Smooth muscle cell (in vitro differentiated cells): ENCODE data around the gene HS3ST3A1. TPM values are rescaled to one million over a fixed set of nuclear protein-coding genes. Genes with fewer than 3 reads are reported as not detected.
A peak's percentile ranks its signal among the peaks of the same experiment; 100 is the strongest.

ENCODE experiments used
- DNase-seq: peaks from one replicate; lab custom pipeline; 2025; ENCODE audit not compliant: unreplicated experiment; lab: John Stamatoyannopoulos, UW
- H2AFZ ChIP-seq: fragments of 200-600 bp; sonication (generic); 2 replicates; pipeline ENCODE4 v1.6.0; 2016; ENCODE audit warnings: antibody characterized with exemption, low read depth, mild to moderate bottlenecking
- H3F3A ChIP-seq: fragments of 200-600 bp; sonication (generic); 2 replicates; pipeline ENCODE4 v1.6.0; 2017; ENCODE audit warnings: antibody characterized with exemption, low read depth
- H3K27ac ChIP-seq: fragments of 200-600 bp; sonication (generic); 2 replicates; pipeline ENCODE4 v1.5.1; 2016; ENCODE audit warnings: low read depth, mild to moderate bottlenecking
- H3K27me3 ChIP-seq: fragments of 200-600 bp; sonication (generic); 2 replicates; pipeline ENCODE4 v1.6.1; 2016; ENCODE audit warnings: low read depth, mild to moderate bottlenecking
- H3K36me3 ChIP-seq: fragments of 200-600 bp; sonication (generic); 2 replicates; pipeline ENCODE4 v1.5.1; 2016; ENCODE audit warnings: low read depth
- H3K4me1 ChIP-seq: fragments of 200-600 bp; sonication (generic); 2 replicates; pipeline ENCODE4 v1.5.1; 2016; ENCODE audit warnings: low read depth
- H3K4me2 ChIP-seq: fragments of 200-600 bp; sonication (generic); 2 replicates; pipeline ENCODE4 v1.6.0; 2016; ENCODE audit warnings: mild to moderate bottlenecking
- H3K4me3 ChIP-seq: fragments of 200-600 bp; sonication (generic); 2 replicates; pipeline ENCODE4 v1.5.1; 2016; ENCODE audit warnings: mild to moderate bottlenecking
- H3K79me2 ChIP-seq: fragments of 200-600 bp; sonication (generic); 2 replicates; pipeline ENCODE4 v1.6.0; 2016; ENCODE audit warnings: low read depth, mild to moderate bottlenecking
- H3K9ac ChIP-seq: fragments of 200-600 bp; sonication (generic); 2 replicates; pipeline ENCODE4 v1.6.0; 2016; ENCODE audit warnings: low read depth
- H3K9me3 ChIP-seq: fragments of 200-600 bp; sonication (generic); replicated peaks from 2 replicates; pipeline ENCODE4 v1.5.1; 2016; ENCODE audit warnings: low read depth
- H4K20me1 ChIP-seq: fragments of 200-600 bp; sonication (generic); 2 replicates; pipeline ENCODE4 v1.6.0; 2016; ENCODE audit warnings: low read depth
- WGBS: methylation state at CpG from one replicate; pipeline ENCODE4 v1.1.7; 2016; ENCODE audit warnings: low lambda C conversion rate; 5-methylcytosine and 5-hydroxymethylcytosine counted together
- polyA plus RNA-seq: library from polyadenylated mRNA; unstranded; fragments of >200 nt; fragmentation: Nextera tagmentation; extraction: Ambion mirVana; gene quantifications from 2 replicates; pipeline ENCODE4 v1.2.1, GENCODE V29; 2016
- total RNA-seq: library from RNA; depleted of rRNA; stranded (reverse); fragments of >200 nt; gene quantifications from 2 replicates; pipeline ENCODE4 v1.2.3, GENCODE V29; 2014
- TF ChIP-seq, protein P1 (sequence below): fragments of 200-600 bp; sonication (generic); IDR thresholded peaks from 2 replicates; pipeline ENCODE4 v1.5.1; 2017; ENCODE audit warnings: borderline replicate concordance, mild to moderate bottlenecking, antibody characterized with exemption; ENCODE audit not compliant: insufficient read depth, poor library complexity, severe bottlenecking

Gene HS3ST3A1
- total and polyA plus RNA-seq, 2 experiments from 2014 or later = 19.5 to 25.1 TPM

DNA sequence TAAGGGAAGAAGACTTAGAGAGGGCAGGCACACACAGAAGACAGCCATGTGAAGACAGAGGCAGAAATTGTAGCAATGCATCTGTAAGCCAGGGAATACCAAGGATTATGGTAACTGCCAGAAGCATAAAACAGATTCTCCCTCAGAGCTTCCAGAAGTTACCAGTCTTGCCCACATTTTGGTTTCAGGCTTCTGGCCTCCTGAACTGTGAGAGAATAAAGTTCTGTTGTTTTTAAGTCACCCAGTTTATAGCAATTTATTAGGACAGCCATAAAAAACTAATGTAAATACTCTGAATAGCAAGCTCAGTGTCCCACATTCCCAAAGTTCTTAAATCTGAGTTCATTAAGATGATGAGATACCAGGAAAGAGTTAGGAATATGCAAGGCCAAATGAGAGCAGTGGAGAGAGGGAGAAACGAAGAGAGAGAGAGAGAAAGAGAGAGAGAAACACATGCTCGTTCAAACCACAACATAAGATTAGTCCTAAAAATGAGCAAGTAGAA, 123.4 kb downstream of the HS3ST3A1 start:
- DNase-seq = no peak
- TF ChIP-seq, protein P1, sequence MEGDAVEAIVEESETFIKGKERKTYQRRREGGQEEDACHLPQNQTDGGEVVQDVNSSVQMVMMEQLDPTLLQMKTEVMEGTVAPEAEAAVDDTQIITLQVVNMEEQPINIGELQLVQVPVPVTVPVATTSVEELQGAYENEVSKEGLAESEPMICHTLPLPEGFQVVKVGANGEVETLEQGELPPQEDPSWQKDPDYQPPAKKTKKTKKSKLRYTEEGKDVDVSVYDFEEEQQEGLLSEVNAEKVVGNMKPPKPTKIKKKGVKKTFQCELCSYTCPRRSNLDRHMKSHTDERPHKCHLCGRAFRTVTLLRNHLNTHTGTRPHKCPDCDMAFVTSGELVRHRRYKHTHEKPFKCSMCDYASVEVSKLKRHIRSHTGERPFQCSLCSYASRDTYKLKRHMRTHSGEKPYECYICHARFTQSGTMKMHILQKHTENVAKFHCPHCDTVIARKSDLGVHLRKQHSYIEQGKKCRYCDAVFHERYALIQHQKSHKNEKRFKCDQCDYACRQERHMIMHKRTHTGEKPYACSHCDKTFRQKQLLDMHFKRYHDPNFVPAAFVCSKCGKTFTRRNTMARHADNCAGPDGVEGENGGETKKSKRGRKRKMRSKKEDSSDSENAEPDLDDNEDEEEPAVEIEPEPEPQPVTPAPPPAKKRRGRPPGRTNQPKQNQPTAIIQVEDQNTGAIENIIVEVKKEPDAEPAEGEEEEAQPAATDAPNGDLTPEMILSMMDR = no peak
- Histone ChIP-seq H3K4me2 (peak overlapping the region; percentile 49), H3K79me2 (no peaks in the 10 kb centered on the region), H3F3A (peaks cover 33% of the 10 kb centered on the region), H3K9me3 (peaks cover 6% of the 10 kb centered on the region), H3K4me3 (no peak overlapping the region), H4K20me1 (no peaks in the 10 kb centered on the region), H3K27me3 (no peaks in the 10 kb centered on the region), H2AFZ (no peak overlapping the region), H3K36me3 (no peaks in the 10 kb centered on the region), H3K9ac (no peak overlapping the region), H3K27ac (peak overlapping the region; percentile 66), H3K4me1 (peaks cover 4% of the 10 kb centered on the region)
- 11% methylated on average over 2 of the region's 2 CpGs for WGBS

- H3K27me3 ChIP-seq = no peaks in the 10 kb centered on the region
- H3K79me2 ChIP-seq = no peaks in the 10 kb centered on the region
- H2AFZ ChIP-seq = no peak overlapping the region
- H3K4me1 ChIP-seq = peaks cover 4% of the 10 kb centered on the region
- peaks cover 6% of the 10 kb centered on the region for H3K9me3 ChIP-seq
- H3K36me3 ChIP-seq = no peaks in the 10 kb centered on the region
- no peak overlapping the region for H3K9ac ChIP-seq
- peak overlapping the region; percentile 49 for H3K4me2 ChIP-seq
- no peak for DNase-seq
- TF ChIP-seq, protein P1 = no peak
- H3K4me3 ChIP-seq = no peak overlapping the region
- peaks cover 33% of the 10 kb centered on the region for H3F3A ChIP-seq
- no peaks in the 10 kb centered on the region for H4K20me1 ChIP-seq
- H3K27ac ChIP-seq = peak overlapping the region; percentile 66
These were observed 124.5 kb downstream of the HS3ST3A1 start for GRCh38 chr17:13477180-13477611.

DNA sequence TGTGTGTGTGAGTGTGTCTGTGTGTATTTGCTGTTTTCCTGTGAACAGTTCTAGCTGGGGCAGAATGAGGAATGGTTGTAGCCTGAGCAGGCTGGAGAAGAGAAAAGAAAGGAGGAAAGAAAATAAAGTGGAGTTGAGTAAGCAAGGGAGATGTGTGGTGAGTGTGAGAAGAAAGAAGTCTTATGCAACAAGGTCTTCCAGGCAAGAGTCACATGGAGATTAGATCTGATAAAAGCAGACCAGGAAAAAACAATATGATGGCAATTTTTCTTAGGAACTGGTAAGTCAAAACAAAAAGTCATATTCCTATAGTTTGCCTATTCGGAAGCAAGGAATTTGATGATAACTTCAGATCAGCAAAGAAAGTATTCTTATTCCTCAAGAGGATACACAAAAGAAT, 125.0 kb downstream of the HS3ST3A1 start:
- no peaks in the 10 kb centered on the region for H3K36me3 ChIP-seq
- DNase-seq = no peak
- no peak overlapping the region for H2AFZ ChIP-seq
- no peak overlapping the region for H3K4me3 ChIP-seq
- no peak overlapping the region for H3K9ac ChIP-seq
- TF ChIP-seq, protein P1 = no peak
- WGBS = 50% methylated on average over 1 of the region's 1 CpG
- no peaks in the 10 kb centered on the region for H4K20me1 ChIP-seq
- no peaks in the 10 kb centered on the region for H3K79me2 ChIP-seq
- H3K9me3 ChIP-seq = peaks cover 6% of the 10 kb centered on the region
- H3K4me1 ChIP-seq = peaks cover 4% of the 10 kb centered on the region
- peaks cover 33% of the 10 kb centered on the region for H3F3A ChIP-seq
- peak overlapping the region; percentile 66 for H3K27ac ChIP-seq
- H3K27me3 ChIP-seq = no peaks in the 10 kb centered on the region
- H3K4me2 ChIP-seq = peak overlapping the region; percentile 49

- Histone ChIP-seq H3K4me1 (peaks cover 4% of the 10 kb centered on the region), H3K4me2 (no peak overlapping the region), H3K79me2 (no peaks in the 10 kb centered on the region), H3F3A (peaks cover 33% of the 10 kb centered on the region), H3K36me3 (no peaks in the 10 kb centered on the region), H2AFZ (no peak overlapping the region), H3K4me3 (no peak overlapping the region), H4K20me1 (no peaks in the 10 kb centered on the region), H3K9ac (no peak overlapping the region), H3K27me3 (no peaks in the 10 kb centered on the region), H3K9me3 (peaks cover 4% of the 10 kb centered on the region), H3K27ac (no peak overlapping the region)
- TF ChIP-seq, protein P1 = no peak
- no peak for DNase-seq
- 96% methylated on average over 2 of the region's 2 CpGs for WGBS
These were observed 126.0 kb downstream of the HS3ST3A1 start for GRCh38 chr17:13475574-13476223.
